ENCODE results near the gene NFKBIE. TPM values are rescaled to one million over a fixed set of nuclear protein-coding genes. Genes with fewer than 3 reads are reported as not detected.

Gene NFKBIE
- total RNA-seq, 1 experiment from 2014 or later = 24.9 TPM

GRCh38 chr6:44219053-44219814 lies 46.1 kb downstream of the NFKBIE start:
- H3K27ac ChIP-seq (ENCODE audit: low read length) = peak overlapping the region; percentile 98
- H3K4me3 ChIP-seq (ENCODE audit: low read depth in 2 of 2, low read length in 2 of 2) = peak overlapping the region; percentile 57
- POLR2A ChIA-PET = interaction anchor here (0.6 to 1.3 kb wide), 3 partner anchors 28 to 1240 kb away, joined by 3 to 7 read pairs (median 4); partner anchors contain the start of gene TMEM151B
- in situ Hi-C loops (cut with HindIII; ENCODE audit: low pct_unique_long_range_greater_than_20kb, low sequenced_read_pairs) (no loop called here), intact Hi-C loops (cut with micrococcal nuclease; ENCODE audit: unreplicated experiment) (no loop called here)
- H3K4me1 ChIP-seq (ENCODE audit: control insufficient read depth, insufficient read depth, low read length) = peaks cover 46% of the 10 kb centered on the region
- H3K27me3 ChIP-seq (ENCODE audit: control insufficient read depth, insufficient read depth, low read length) = no peaks in the 10 kb centered on the region
- ATAC-seq = peak; percentile 72
- CTCF ChIA-PET = no interaction called here
- H3K9me3 ChIP-seq (ENCODE audit: control insufficient read depth, insufficient read depth, low read depth, low read length) = no peaks in the 10 kb centered on the region
- H3K36me3 ChIP-seq (ENCODE audit: control insufficient read depth, insufficient read depth, low read length) = no peaks in the 10 kb centered on the region
- BruUV-seq (replicated peaks) = no TSS peak
- DNase-seq (ENCODE audit: low read depth, low spot score) = no peak
- TF ChIP-seq, protein P1, sequence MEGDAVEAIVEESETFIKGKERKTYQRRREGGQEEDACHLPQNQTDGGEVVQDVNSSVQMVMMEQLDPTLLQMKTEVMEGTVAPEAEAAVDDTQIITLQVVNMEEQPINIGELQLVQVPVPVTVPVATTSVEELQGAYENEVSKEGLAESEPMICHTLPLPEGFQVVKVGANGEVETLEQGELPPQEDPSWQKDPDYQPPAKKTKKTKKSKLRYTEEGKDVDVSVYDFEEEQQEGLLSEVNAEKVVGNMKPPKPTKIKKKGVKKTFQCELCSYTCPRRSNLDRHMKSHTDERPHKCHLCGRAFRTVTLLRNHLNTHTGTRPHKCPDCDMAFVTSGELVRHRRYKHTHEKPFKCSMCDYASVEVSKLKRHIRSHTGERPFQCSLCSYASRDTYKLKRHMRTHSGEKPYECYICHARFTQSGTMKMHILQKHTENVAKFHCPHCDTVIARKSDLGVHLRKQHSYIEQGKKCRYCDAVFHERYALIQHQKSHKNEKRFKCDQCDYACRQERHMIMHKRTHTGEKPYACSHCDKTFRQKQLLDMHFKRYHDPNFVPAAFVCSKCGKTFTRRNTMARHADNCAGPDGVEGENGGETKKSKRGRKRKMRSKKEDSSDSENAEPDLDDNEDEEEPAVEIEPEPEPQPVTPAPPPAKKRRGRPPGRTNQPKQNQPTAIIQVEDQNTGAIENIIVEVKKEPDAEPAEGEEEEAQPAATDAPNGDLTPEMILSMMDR (IDR thresholded peaks at IDR 0.05) = no peak
- TF ChIP-seq POLR2AphosphoS5 (IDR thresholded peaks at IDR 0.05; ENCODE audit: low read depth, low read length) (peak; percentile 31; the same call in 1 of the 2 replicates), SIN3A (IDR thresholded peaks at IDR 0.05; ENCODE audit: borderline replicate concordance, insufficient read depth, low read depth, low read length) (peak; percentile 46; the same call in 1 of the 2 replicates), REST (IDR thresholded peaks at IDR 0.05; ENCODE audit: insufficient read depth in 1 of 2, low read depth in 2 of 2, low read length in 1 of 2) (no peak), TCF7L2 (IDR thresholded peaks at IDR 0.05; ENCODE audit: low read depth, low read length) (peak; percentile 77; the same call in 1 of the 2 replicates)

- peak overlapping the region; percentile 98 for H3K27ac ChIP-seq (ENCODE audit: low read length)
- BruUV-seq (replicated peaks) = no TSS peak
Measured at GRCh38 chr6:44217332-44218143, 47.8 kb downstream of the NFKBIE start.

More at GRCh38 chr6:44217332-44218143, 47.8 kb downstream of the NFKBIE start:
- peak overlapping the region in 1 of 2 experiments; percentile 57; a peak in 1 of 4 replicates for H3K4me3 ChIP-seq (ENCODE audit: low read depth in 2 of 2, low read length in 2 of 2)
- no peaks in the 10 kb centered on the region for H3K9me3 ChIP-seq (ENCODE audit: control insufficient read depth, insufficient read depth, low read depth, low read length)
- ChIA-PET CTCF (no interaction called here), POLR2A (interaction anchor here (0.6 kb wide), 2 partner anchors 19 to 35 kb away, joined by 3 to 7 read pairs; no protein-coding TSS in a partner anchor)
- peaks cover 42% of the 10 kb centered on the region for H3K4me1 ChIP-seq (ENCODE audit: control insufficient read depth, insufficient read depth, low read length)
- in situ Hi-C loops (cut with HindIII; ENCODE audit: low pct_unique_long_range_greater_than_20kb, low sequenced_read_pairs) (no loop called here), intact Hi-C loops (cut with micrococcal nuclease; ENCODE audit: unreplicated experiment) (no loop called here)
- H3K27me3 ChIP-seq (ENCODE audit: control insufficient read depth, insufficient read depth, low read length) = no peaks in the 10 kb centered on the region
- ATAC-seq (peak; percentile 37), DNase-seq (ENCODE audit: low read depth, low spot score) (no peak)
- TF ChIP-seq POLR2AphosphoS5 (IDR thresholded peaks at IDR 0.05; ENCODE audit: low read depth, low read length) (peak; percentile 30; the same call in 1 of the 2 replicates), REST (IDR thresholded peaks at IDR 0.05; ENCODE audit: insufficient read depth in 1 of 2, low read depth in 2 of 2, low read length in 1 of 2) (no peak)
- no peaks in the 10 kb centered on the region for H3K36me3 ChIP-seq (ENCODE audit: control insufficient read depth, insufficient read depth, low read length)

Measured in Panc1 (cell line).